Lung (tissue), 12 donors: Measurements from ENCODE around the gene RHBG. TPM values are rescaled to one million over a fixed set of nuclear protein-coding genes. Genes with fewer than 3 reads are reported as not detected.

Experiments used
- ATAC-seq: fragments of 200-7000 bp; cut with Tn5 transposase; one replicate; pipeline ENCODE4 v1.9.1; 2020; ENCODE audit warnings: moderate number of reproducible peaks; ENCODE audit not compliant: insufficient read depth, low FRiP score
- DNase-seq, 3 donors: peaks; one replicate each; pipeline ENCODE4 v3.0.0-alpha.2; 2013 to 2017
- H3K27ac ChIP-seq, 2 donors: one replicate each; pipeline ENCODE4 v1.5.1; 2013; ENCODE audit warnings: mild to moderate bottlenecking in 2 of 2, moderate library complexity in 2 of 2, control low read depth in 1 of 2, inconsistent platforms in 1 of 2, low read depth in 1 of 2, low read length in 1 of 2
- H3K27me3 ChIP-seq, 3 donors: one replicate each; pipeline ENCODE4 v1.5.1; 2013; ENCODE audit warnings: low read length in 2 of 3; ENCODE audit not compliant: control insufficient read depth in 3 of 3, insufficient read depth in 3 of 3
- H3K36me3 ChIP-seq, 4 donors: one replicate each; pipeline ENCODE4 v1.5.1; 2013; ENCODE audit warnings: low read length in 4 of 4, mild to moderate bottlenecking in 1 of 4, moderate library complexity in 1 of 4; ENCODE audit not compliant: control insufficient read depth in 4 of 4, insufficient read depth in 4 of 4
- H3K4me1 ChIP-seq, 5 donors: one replicate each; pipeline ENCODE4 v1.5.1; 2013; ENCODE audit warnings: low read length in 5 of 5, mild to moderate bottlenecking in 2 of 5, moderate library complexity in 1 of 5; ENCODE audit not compliant: control insufficient read depth in 5 of 5, insufficient read depth in 5 of 5
- H3K4me3 ChIP-seq: one replicate; pipeline ENCODE4 v1.5.1; 2013; ENCODE audit warnings: mild to moderate bottlenecking, control low read depth, moderate library complexity
- H3K9ac ChIP-seq, 2 donors: one replicate each; pipeline ENCODE4 v1.5.1; 2013; ENCODE audit warnings: low read length in 2 of 2, control low read depth in 1 of 2; ENCODE audit not compliant: insufficient read depth in 1 of 2
- H3K9me3 ChIP-seq, 4 donors: one replicate each; pipeline ENCODE4 v1.5.1; 2013; ENCODE audit warnings: low read length in 3 of 4, mild to moderate bottlenecking in 1 of 4, moderate library complexity in 1 of 4; ENCODE audit not compliant: control insufficient read depth in 4 of 4, insufficient read depth in 3 of 4
- WGBS, 2 donors: extraction: QIAGEN DNeasy Blood & Tissue Kit; methylation state at CpG; one replicate each; pipeline ENCODE4 v1.1.7; 2013; 5-methylcytosine and 5-hydroxymethylcytosine counted together
- polyA plus RNA-seq, 2 donors: library from polyadenylated mRNA; stranded (reverse); fragments of 200-250 nt; gene quantifications; one replicate each; pipeline ENCODE4 v1.2.1, GENCODE V29; 2013
- total RNA-seq, 2 donors: library from RNA; depleted of rRNA in 1 of 2; stranded (reverse); fragments of >200 nt in 1 of 2; gene quantifications; one replicate each; pipeline ENCODE4 v1.2.1, GENCODE V29; 2014 to 2021
- TF ChIP-seq, protein P1 (sequence below): IDR thresholded peaks from 2 replicates; pipeline ENCODE4 v1.5.1; 2012; ENCODE audit warnings: mild to moderate bottlenecking; ENCODE audit errors: control extremely low read depth, extremely low read depth
- donor health status: control.
- donor health status: control.
- donor health status: Bipolar disorder and iron deficiency.
- donor health status: healthy.
- donor health status: DM: yes; HTN: yes; CAD: no.

The RHBG gene
- total and polyA plus RNA-seq, 4 donors: 0.18 to 0.74 TPM; not detected in 2

DNA sequence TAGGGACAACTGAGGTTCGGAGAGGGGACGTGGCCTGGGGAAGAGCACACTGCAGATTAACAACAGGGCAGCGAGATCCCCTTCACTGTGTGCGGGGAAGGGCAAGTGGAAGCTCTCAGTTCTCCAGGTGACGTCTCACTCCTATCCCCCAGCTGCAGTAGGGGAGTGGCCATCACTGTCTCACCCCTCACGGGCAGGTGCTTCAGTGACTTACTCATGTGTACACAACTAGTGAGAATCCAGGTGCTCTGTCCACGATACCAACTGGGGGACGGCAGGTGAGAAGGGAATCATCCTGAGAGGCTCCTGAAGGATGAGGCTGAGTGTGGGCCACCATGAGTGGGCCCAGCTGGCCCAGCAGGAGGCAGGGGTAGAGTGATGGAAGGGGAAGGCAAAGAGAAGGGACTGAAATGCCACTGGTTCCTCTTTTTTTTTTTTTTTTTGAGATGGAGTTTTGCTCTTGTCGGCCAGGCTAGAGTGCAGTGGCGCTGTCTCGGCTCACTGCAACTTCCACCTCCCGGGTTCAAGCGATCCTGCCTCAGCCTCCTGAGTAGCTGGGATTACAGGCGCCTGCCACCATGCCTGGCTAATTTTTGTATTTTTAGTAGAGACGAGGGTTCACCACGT, 25.9 kb downstream of the RHBG start:
- Histone ChIP-seq H3K4me1 (no peaks in the 10 kb centered on the region), H3K36me3 (no peaks in the 10 kb centered on the region), H3K27ac (no peak overlapping the region), H3K9ac (no peak overlapping the region), H3K27me3 (peaks cover 5 to 31% (median 8%) of the 10 kb centered on the region in 3 donors), H3K4me3 (no peak overlapping the region), H3K9me3 (no peaks in the 10 kb centered on the region)
- no peak for DNase-seq
- ATAC-seq: no peak
- 59 to 69% methylated on average over 16 of the region's 16 CpGs for WGBS, 2 donors
- TF ChIP-seq, protein P1, sequence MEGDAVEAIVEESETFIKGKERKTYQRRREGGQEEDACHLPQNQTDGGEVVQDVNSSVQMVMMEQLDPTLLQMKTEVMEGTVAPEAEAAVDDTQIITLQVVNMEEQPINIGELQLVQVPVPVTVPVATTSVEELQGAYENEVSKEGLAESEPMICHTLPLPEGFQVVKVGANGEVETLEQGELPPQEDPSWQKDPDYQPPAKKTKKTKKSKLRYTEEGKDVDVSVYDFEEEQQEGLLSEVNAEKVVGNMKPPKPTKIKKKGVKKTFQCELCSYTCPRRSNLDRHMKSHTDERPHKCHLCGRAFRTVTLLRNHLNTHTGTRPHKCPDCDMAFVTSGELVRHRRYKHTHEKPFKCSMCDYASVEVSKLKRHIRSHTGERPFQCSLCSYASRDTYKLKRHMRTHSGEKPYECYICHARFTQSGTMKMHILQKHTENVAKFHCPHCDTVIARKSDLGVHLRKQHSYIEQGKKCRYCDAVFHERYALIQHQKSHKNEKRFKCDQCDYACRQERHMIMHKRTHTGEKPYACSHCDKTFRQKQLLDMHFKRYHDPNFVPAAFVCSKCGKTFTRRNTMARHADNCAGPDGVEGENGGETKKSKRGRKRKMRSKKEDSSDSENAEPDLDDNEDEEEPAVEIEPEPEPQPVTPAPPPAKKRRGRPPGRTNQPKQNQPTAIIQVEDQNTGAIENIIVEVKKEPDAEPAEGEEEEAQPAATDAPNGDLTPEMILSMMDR: no peak

DNA sequence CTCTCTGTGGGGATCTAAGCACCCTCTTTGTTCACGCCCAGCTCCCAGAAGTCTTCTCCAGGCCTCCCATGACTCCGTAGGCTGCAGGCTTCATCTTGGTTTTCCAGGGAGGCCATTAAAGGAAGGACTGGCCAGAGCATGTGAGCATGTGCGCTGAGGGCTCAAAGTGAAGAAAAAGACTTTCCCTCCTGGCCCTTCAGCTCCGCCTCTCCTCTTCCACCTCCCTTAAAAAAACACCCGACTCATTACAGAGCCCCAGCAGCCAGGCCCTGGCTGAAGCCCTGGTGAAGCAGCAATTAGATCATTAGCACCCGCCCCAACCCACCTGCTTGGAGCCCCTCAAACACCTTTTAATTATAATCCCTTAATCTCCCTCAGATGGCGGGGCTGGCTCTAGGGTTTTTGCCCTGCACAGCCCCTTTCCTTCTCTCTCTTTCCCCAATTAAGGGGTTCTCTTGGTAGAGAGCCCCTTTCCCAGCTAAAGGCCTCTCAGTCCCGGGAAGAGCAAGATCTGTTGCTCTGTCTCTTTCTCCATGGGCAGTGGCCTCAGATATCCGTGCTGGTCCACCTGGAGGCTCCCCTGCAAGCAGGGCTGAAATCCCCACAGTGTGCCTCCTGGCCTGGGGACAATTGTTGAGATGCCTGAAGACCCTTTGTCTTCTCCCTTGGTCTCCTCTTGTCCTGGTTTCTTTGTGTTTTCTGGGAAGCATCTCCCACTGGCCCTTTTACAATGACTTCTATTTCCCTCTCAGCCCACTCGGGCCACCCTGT, 30.5 kb downstream of the RHBG start:
- Histone ChIP-seq H3K9ac (no peak overlapping the region), H3K27me3 (peaks cover 0 to 10% (median 0%) of the 10 kb centered on the region in 3 donors), H3K27ac (no peak overlapping the region), H3K4me1 (no peaks in the 10 kb centered on the region), H3K36me3 (no peaks in the 10 kb centered on the region), H3K4me3 (no peak overlapping the region), H3K9me3 (no peaks in the 10 kb centered on the region)
- DNase-seq (no peak), ATAC-seq (no peak)
- TF ChIP-seq, protein P1: no peak
- WGBS, 2 donors: 80 to 87% methylated on average over 10 of the region's 10 CpGs

DNA sequence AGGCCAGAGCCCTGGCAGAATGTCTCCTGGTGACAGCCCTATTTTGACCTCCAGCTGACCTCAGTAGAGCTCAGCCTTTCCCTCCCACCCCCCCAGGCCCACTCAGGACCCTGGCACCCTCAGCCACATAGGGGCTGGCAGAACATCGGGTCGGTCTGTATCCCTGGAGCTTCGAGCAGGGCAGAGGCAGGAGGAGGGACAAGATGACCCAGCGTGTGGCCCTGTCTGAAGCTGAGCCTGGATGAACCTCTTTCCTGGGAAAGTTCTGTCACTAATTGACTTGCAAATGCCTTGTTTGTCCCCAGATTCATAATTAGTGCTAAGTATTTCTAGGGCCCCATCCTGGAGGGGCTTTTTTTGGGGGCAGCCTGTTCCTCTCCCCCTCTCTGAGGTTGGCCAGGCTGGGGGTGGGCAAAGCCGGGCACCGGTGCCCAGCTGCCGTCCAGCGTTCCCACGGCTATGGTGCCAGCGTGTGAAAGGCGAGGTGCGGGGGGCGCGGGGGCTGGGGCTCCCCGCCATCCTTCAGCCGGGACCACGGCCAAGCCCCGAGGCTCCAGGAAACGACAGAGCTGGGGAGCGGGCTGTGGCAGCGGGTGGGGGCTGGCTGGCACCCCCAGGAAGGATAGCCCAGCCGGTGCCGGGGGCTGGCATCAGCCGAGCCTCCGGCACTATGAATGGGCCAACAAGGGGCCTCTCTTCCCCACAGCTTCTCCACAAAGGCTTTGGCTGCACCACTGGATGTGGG, 31.4 kb downstream of the RHBG start:
- no peaks in the 10 kb centered on the region for H3K9me3 ChIP-seq
- H3K4me3 ChIP-seq: no peak overlapping the region
- no peaks in the 10 kb centered on the region for H3K4me1 ChIP-seq
- H3K27me3 ChIP-seq: peaks cover 0 to 9% (median 0%) of the 10 kb centered on the region in 3 donors
- no peak overlapping the region for H3K27ac ChIP-seq
- ATAC-seq (no peak), DNase-seq (no peak)
- no peak overlapping the region for H3K9ac ChIP-seq
- TF ChIP-seq, protein P1: no peak
- 69 to 80% methylated on average over 25 of the region's 25 CpGs for WGBS, 2 donors
- no peaks in the 10 kb centered on the region for H3K36me3 ChIP-seq
